SK-N-SH treated with all-trans-retinoic acid at 6 μM for 48 hours (cell line): Measurements from ENCODE around the gene AMOTL1.

Experiments used
- ATAC-seq: fragments of 200-7000 bp; cut with Tn5 transposase; 3 replicates; pipeline ENCODE4 v1.9.1; 2020; ENCODE audit warnings: mild to moderate bottlenecking, moderate library complexity
- ARNTL ChIP-seq: fragments of 450-650 bp; formaldehyde crosslinking; IDR thresholded peaks from 2 replicates; pipeline ENCODE4 v1.5.0; 2020; ENCODE audit warnings: low read depth, mild to moderate bottlenecking, moderate library complexity, borderline replicate concordance
- BACH2 ChIP-seq: fragments of 250-450 bp; sonication (Bioruptor Pico); IDR thresholded peaks from 2 replicates; pipeline ENCODE4 v1.9.0; 2021; ENCODE audit warnings: mild to moderate bottlenecking, borderline replicate concordance
- CSDC2 ChIP-seq: fragments of 250-450 bp; sonication (Bioruptor Pico); IDR thresholded peaks from 2 replicates; pipeline ENCODE4 v1.5.0; 2020; ENCODE audit warnings: mild to moderate bottlenecking, moderate library complexity
- ESRRG ChIP-seq: fragments of 250-450 bp; sonication (Bioruptor Pico); IDR thresholded peaks from 2 replicates; pipeline ENCODE4 v1.6.1; 2021; ENCODE audit warnings: mild to moderate bottlenecking
- GLIS3 ChIP-seq: fragments of 250-450 bp; sonication (Bioruptor Pico); IDR thresholded peaks from 2 replicates; pipeline ENCODE4 v1.5.0; 2020; ENCODE audit warnings: mild to moderate bottlenecking, moderate library complexity
- ISL1 ChIP-seq: fragments of 250-450 bp; sonication (Bioruptor Pico); IDR thresholded peaks from 2 replicates; pipeline ENCODE4 v2.1.2; 2022; ENCODE audit warnings: mild to moderate bottlenecking, moderate library complexity
- OSR1 ChIP-seq: fragments of 250-450 bp; sonication (Bioruptor Pico); IDR thresholded peaks from 2 replicates; pipeline ENCODE4 v1.8.0; 2022; ENCODE audit warnings: moderate library complexity, mild to moderate bottlenecking, inconsistent platforms
- PPARA ChIP-seq: fragments of 250-450 bp; sonication (Bioruptor Pico); IDR thresholded peaks from 2 replicates; pipeline ENCODE4 v1.5.0; 2020; ENCODE audit warnings: mild to moderate bottlenecking, borderline replicate concordance
- RARB ChIP-seq: fragments of 250-450 bp; sonication (Bioruptor Pico); IDR thresholded peaks from 2 replicates; pipeline ENCODE4 v1.8.0; 2021; ENCODE audit warnings: mild to moderate bottlenecking, moderate library complexity
- SNAI2 ChIP-seq: fragments of 250-450 bp; sonication (Bioruptor Pico); IDR thresholded peaks from 2 replicates; pipeline ENCODE4 v1.5.0; 2020; ENCODE audit warnings: mild to moderate bottlenecking, moderate library complexity
- TCF4 ChIP-seq: fragments of 250-450 bp; sonication (Bioruptor Pico); IDR thresholded peaks from 2 replicates; pipeline ENCODE4 v1.8.0; 2021; ENCODE audit warnings: mild to moderate bottlenecking, moderate library complexity, borderline replicate concordance
- TOX ChIP-seq: fragments of 250-450 bp; sonication (Bioruptor Pico); IDR thresholded peaks from 2 replicates; pipeline ENCODE4 v1.8.0; 2021; ENCODE audit warnings: mild to moderate bottlenecking, moderate library complexity, borderline replicate concordance
- ZC3H10 ChIP-seq: fragments of 250-450 bp; sonication (Bioruptor Pico); IDR thresholded peaks from 2 replicates; pipeline ENCODE4 v1.5.1; 2021; ENCODE audit warnings: mild to moderate bottlenecking, moderate library complexity
- ZFP3 ChIP-seq: fragments of 250-450 bp; sonication (Bioruptor Pico); IDR thresholded peaks from 2 replicates; pipeline ENCODE4 v1.5.0; 2020; ENCODE audit warnings: mild to moderate bottlenecking, moderate library complexity
- ZFP30 ChIP-seq: fragments of 450-650 bp; formaldehyde crosslinking; IDR thresholded peaks from 2 replicates; pipeline ENCODE4 v1.5.0; 2022; ENCODE audit warnings: mild to moderate bottlenecking, moderate library complexity
- ZNF565 ChIP-seq: fragments of 450-650 bp; formaldehyde crosslinking; conservative IDR thresholded peaks from 2 replicates; pipeline ENCODE4 v1.5.0; 2020; ENCODE audit warnings: low read depth, mild to moderate bottlenecking, moderate library complexity
- ZNF70 ChIP-seq: fragments of 450-650 bp; formaldehyde crosslinking; IDR thresholded peaks from 2 replicates; pipeline ENCODE4 v1.5.0; 2020; ENCODE audit warnings: mild to moderate bottlenecking, moderate library complexity
- ZNF8 ChIP-seq: fragments of 450-650 bp; formaldehyde crosslinking; IDR thresholded peaks from 2 replicates; pipeline ENCODE4 v1.5.0; 2020; ENCODE audit warnings: mild to moderate bottlenecking, moderate library complexity
- TF ChIP-seq, protein P1 (sequence below): fragments of 250-450 bp; sonication (Bioruptor Pico); IDR thresholded peaks from 2 replicates; pipeline ENCODE4 v1.5.1; 2021; ENCODE audit warnings: mild to moderate bottlenecking, moderate library complexity
- TF ChIP-seq, protein P2 (sequence below): fragments of 250-450 bp; sonication (Bioruptor Pico); IDR thresholded peaks from 2 replicates; pipeline ENCODE4 v1.5.0; 2020; ENCODE audit warnings: mild to moderate bottlenecking, moderate library complexity
- TF ChIP-seq, protein P3 (sequence below): fragments of 250-450 bp; sonication (Bioruptor Pico); IDR thresholded peaks from 2 replicates; pipeline ENCODE4 v1.8.0; 2021; ENCODE audit warnings: low read depth, mild to moderate bottlenecking, moderate library complexity, borderline replicate concordance
- TF ChIP-seq, protein P4 (sequence below): fragments of 250-450 bp; sonication (Bioruptor Pico); IDR thresholded peaks from 2 replicates; pipeline ENCODE4 v1.5.1; 2020; ENCODE audit warnings: low read depth, mild to moderate bottlenecking, moderate library complexity
- TF ChIP-seq, protein P5 (sequence below): fragments of 250-450 bp; sonication (Bioruptor Pico); IDR thresholded peaks from 2 replicates; pipeline ENCODE4 v1.8.0; 2020; ENCODE audit warnings: mild to moderate bottlenecking, moderate library complexity, borderline replicate concordance

AMOTL1 gene

DNA sequence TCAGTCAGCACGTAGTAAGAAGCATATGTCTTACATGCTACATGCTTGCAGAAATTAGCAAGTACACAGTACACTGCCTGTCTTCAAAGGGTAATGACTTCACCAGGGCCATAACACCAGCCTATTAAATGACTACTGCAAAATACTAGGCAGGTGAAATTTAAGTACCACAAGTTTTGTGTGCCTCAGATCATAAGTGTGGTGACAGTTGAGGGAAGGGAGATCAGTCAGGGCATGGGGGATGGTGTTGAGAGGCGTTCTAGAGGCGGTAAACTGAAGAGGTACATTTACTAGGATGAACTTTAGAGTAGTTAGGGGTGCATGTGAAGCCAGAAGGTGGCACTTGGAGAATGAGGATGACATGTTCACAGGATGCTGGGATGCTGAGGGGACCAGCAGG is 22.0 kb downstream of the AMOTL1 start:
- no peak for ATAC-seq
- TF ChIP-seq, protein P1, sequence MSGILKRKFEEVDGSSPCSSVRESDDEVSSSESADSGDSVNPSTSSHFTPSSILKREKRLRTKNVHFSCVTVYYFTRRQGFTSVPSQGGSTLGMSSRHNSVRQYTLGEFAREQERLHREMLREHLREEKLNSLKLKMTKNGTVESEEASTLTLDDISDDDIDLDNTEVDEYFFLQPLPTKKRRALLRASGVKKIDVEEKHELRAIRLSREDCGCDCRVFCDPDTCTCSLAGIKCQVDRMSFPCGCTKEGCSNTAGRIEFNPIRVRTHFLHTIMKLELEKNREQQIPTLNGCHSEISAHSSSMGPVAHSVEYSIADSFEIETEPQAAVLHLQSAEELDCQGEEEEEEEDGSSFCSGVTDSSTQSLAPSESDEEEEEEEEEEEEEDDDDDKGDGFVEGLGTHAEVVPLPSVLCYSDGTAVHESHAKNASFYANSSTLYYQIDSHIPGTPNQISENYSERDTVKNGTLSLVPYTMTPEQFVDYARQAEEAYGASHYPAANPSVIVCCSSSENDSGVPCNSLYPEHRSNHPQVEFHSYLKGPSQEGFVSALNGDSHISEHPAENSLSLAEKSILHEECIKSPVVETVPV (CRISPR knock-in tag): no peak
- TF ChIP-seq PPARA (CRISPR knock-in tag): no peak
- no peak for TF ChIP-seq BACH2 (CRISPR knock-in tag)
- no peak for TF ChIP-seq ZNF70 (CRISPR knock-in tag)
- no peak for TF ChIP-seq CSDC2 (CRISPR knock-in tag)
- TF ChIP-seq, protein P2, sequence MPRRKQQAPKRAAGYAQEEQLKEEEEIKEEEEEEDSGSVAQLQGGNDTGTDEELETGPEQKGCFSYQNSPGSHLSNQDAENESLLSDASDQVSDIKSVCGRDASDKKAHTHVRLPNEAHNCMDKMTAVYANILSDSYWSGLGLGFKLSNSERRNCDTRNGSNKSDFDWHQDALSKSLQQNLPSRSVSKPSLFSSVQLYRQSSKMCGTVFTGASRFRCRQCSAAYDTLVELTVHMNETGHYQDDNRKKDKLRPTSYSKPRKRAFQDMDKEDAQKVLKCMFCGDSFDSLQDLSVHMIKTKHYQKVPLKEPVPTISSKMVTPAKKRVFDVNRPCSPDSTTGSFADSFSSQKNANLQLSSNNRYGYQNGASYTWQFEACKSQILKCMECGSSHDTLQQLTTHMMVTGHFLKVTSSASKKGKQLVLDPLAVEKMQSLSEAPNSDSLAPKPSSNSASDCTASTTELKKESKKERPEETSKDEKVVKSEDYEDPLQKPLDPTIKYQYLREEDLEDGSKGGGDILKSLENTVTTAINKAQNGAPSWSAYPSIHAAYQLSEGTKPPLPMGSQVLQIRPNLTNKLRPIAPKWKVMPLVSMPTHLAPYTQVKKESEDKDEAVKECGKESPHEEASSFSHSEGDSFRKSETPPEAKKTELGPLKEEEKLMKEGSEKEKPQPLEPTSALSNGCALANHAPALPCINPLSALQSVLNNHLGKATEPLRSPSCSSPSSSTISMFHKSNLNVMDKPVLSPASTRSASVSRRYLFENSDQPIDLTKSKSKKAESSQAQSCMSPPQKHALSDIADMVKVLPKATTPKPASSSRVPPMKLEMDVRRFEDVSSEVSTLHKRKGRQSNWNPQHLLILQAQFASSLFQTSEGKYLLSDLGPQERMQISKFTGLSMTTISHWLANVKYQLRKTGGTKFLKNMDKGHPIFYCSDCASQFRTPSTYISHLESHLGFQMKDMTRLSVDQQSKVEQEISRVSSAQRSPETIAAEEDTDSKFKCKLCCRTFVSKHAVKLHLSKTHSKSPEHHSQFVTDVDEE: no peak
- no peak for TF ChIP-seq ARNTL (CRISPR knock-in tag)
- TF ChIP-seq ESRRG: no peak
- no peak for TF ChIP-seq OSR1 (CRISPR knock-in tag)
- TF ChIP-seq, protein P3, sequence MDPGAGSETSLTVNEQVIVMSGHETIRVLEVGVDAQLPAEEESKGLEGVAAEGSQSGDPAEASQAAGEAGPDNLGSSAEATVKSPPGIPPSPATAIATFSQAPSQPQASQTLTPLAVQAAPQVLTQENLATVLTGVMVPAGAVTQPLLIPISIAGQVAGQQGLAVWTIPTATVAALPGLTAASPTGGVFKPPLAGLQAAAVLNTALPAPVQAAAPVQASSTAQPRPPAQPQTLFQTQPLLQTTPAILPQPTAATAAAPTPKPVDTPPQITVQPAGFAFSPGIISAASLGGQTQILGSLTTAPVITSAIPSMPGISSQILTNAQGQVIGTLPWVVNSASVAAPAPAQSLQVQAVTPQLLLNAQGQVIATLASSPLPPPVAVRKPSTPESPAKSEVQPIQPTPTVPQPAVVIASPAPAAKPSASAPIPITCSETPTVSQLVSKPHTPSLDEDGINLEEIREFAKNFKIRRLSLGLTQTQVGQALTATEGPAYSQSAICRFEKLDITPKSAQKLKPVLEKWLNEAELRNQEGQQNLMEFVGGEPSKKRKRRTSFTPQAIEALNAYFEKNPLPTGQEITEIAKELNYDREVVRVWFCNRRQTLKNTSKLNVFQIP: no peak
- TF ChIP-seq TOX: no peak
- TF ChIP-seq, protein P4, sequence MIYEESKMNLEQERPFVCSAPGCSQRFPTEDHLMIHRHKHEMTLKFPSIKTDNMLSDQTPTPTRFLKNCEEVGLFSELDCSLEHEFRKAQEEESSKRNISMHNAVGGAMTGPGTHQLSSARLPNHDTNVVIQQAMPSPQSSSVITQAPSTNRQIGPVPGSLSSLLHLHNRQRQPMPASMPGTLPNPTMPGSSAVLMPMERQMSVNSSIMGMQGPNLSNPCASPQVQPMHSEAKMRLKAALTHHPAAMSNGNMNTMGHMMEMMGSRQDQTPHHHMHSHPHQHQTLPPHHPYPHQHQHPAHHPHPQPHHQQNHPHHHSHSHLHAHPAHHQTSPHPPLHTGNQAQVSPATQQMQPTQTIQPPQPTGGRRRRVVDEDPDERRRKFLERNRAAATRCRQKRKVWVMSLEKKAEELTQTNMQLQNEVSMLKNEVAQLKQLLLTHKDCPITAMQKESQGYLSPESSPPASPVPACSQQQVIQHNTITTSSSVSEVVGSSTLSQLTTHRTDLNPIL (CRISPR knock-in tag): no peak
- no peak for TF ChIP-seq TCF4 (CRISPR knock-in tag)
- no peak for TF ChIP-seq RARB (CRISPR knock-in tag)
- no peak for TF ChIP-seq GLIS3 (CRISPR knock-in tag)
- TF ChIP-seq, protein P5, sequence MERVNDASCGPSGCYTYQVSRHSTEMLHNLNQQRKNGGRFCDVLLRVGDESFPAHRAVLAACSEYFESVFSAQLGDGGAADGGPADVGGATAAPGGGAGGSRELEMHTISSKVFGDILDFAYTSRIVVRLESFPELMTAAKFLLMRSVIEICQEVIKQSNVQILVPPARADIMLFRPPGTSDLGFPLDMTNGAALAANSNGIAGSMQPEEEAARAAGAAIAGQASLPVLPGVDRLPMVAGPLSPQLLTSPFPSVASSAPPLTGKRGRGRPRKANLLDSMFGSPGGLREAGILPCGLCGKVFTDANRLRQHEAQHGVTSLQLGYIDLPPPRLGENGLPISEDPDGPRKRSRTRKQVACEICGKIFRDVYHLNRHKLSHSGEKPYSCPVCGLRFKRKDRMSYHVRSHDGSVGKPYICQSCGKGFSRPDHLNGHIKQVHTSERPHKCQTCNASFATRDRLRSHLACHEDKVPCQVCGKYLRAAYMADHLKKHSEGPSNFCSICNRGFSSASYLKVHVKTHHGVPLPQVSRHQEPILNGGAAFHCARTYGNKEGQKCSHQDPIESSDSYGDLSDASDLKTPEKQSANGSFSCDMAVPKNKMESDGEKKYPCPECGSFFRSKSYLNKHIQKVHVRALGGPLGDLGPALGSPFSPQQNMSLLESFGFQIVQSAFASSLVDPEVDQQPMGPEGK (CRISPR knock-in tag): no peak
- no peak for TF ChIP-seq ZNF565
- TF ChIP-seq ISL1 (CRISPR knock-in tag): no peak
- no peak for TF ChIP-seq ZFP30 (CRISPR knock-in tag)
- no peak for TF ChIP-seq ZC3H10 (CRISPR knock-in tag)

DNA sequence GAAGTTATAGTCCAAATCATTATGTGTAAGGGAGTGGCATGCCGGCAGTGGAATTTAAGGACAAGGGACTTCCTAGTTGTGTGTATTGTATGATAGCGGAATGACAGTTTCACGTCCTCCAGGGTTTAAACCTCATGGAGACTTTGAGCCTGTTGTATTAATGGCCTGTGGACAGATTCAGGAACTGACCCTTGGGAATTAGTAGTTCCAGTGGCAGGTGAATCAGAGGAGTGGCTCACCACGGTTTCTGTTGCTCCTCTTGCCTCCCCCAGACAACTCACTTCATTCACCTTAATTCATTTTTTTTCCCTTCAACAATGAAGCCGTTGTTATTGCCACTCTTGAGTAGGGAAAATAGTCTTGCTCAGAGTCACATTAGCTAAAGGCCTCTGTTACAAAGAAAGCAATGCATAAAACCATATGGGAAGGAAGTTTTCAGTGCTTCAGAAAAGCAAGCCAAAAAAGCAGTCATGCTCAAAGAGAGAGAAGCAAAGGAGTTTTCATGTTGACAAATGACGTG is 22.6 kb downstream of the AMOTL1 start:
- TF ChIP-seq RARB (CRISPR knock-in tag) (no peak), ESRRG (no peak), ZNF70 (CRISPR knock-in tag) (no peak), GLIS3 (CRISPR knock-in tag) (no peak), PPARA (CRISPR knock-in tag) (no peak), OSR1 (CRISPR knock-in tag) (no peak), ARNTL (CRISPR knock-in tag) (no peak), TOX (no peak), ZNF565 (no peak), ZFP30 (CRISPR knock-in tag) (no peak), ZFP3 (CRISPR knock-in tag) (no peak), BACH2 (CRISPR knock-in tag) (no peak), ISL1 (CRISPR knock-in tag) (no peak), ZNF8 (CRISPR knock-in tag) (no peak), CSDC2 (CRISPR knock-in tag) (no peak), SNAI2 (CRISPR knock-in tag) (no peak)
- TF ChIP-seq, protein P1 (CRISPR knock-in tag): no peak
- TF ChIP-seq, protein P5 (CRISPR knock-in tag): no peak
- TF ChIP-seq, all 23 proteins: peak for 0
- ATAC-seq: no peak
